ENCODE measurements around the gene MED13. TPM values are rescaled to one million over a fixed set of nuclear protein-coding genes. Genes with fewer than 3 reads are reported as not detected.

MED13 gene
- polyA plus RNA-seq, 1 of the 3 experiments (the other 2 are of a cell fraction), result 6.3 TPM

DNA sequence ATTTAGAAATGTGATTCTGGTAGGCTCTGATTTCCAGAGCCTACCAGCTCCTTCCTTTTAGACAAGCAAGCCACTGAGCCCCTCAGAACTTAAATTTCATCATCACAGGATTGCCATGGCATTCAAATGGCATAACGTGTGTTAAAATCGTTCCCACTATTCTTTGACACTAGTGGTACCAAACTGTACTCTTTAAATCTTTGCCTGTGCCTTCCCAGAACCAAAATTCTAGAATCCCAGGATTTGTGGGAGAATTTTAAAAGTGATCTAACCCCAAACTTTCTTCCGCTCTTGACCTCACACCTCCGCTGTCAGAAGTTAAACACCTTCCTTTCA lies 137.0 kb downstream of the MED13 start:
- 53% methylated on average over 4 of the region's 4 CpGs for WGBS (ENCODE audit: low lambda C conversion rate)
- no peaks in the 10 kb centered on the region for H3K9me2 ChIP-seq
- no peaks in the 10 kb centered on the region for H3K27me3 ChIP-seq (ENCODE audit: insufficient read depth)
- peaks cover 14 to 20% of the 10 kb centered on the region in 2 experiments for H3K36me3 ChIP-seq (replicated peaks in 1 of 2; ENCODE audit: control insufficient read depth in 1 of 2, insufficient read depth in 2 of 2, low read length in 1 of 2)
- no peaks in the 10 kb centered on the region for H4K20me1 ChIP-seq (ENCODE audit: insufficient read depth)
- CTCF ChIA-PET, result interaction anchor here (1.0 kb wide), 1 partner anchor 10 kb away, joined by 3 read pairs; no protein-coding TSS in a partner anchor
- no peak for TF ChIP-seq CHD2 (IDR thresholded peaks at IDR 0.05; ENCODE audit: low read length, partially characterized antibody)
- 0 out of 2 replicates have a peak, but pooled peaks have one; percentile 5 for TF ChIP-seq POLR2AphosphoS5 (IDR thresholded peaks at IDR 0.05; ENCODE audit: low read depth, low read length)
- TF ChIP-seq RXRA (IDR thresholded peaks at IDR 0.05; ENCODE audit: borderline replicate concordance, low read depth), result no peak
- peaks cover 5% of the 10 kb centered on the region for H3F3A ChIP-seq (replicated peaks; ENCODE audit: insufficient read depth)
- peaks cover 0 to 8% of the 10 kb centered on the region in 2 experiments; a peak in 2 of 4 replicates for H3K4me1 ChIP-seq (ENCODE audit: control insufficient read depth in 1 of 2, insufficient read depth in 2 of 2, low read depth in 1 of 2, low read length in 1 of 2)
- H3K79me2 ChIP-seq (ENCODE audit: insufficient read depth), result peaks cover 26% of the 10 kb centered on the region
- H3K27ac ChIP-seq (ENCODE audit: low read depth in 2 of 2, low read length in 1 of 2), result peak overlapping the region; percentile 76 to 84
- peak overlapping the region; percentile 86 for H3K4me2 ChIP-seq
- no peak for DNase-seq
- H3K9me3 ChIP-seq, result no peaks in the 10 kb centered on the region
- peak overlapping the region; percentile 80 to 82 for H3K4me3 ChIP-seq (ENCODE audit: low read depth in 2 of 2, low read length in 1 of 2)
- POLR2A ChIA-PET, result no interaction called here
- H2AFZ ChIP-seq (ENCODE audit: low read depth), result peak overlapping the region; percentile 87
- H3K9ac ChIP-seq, result peak overlapping the region; percentile 86; the same call in 1 of the 2 replicates

DNA sequence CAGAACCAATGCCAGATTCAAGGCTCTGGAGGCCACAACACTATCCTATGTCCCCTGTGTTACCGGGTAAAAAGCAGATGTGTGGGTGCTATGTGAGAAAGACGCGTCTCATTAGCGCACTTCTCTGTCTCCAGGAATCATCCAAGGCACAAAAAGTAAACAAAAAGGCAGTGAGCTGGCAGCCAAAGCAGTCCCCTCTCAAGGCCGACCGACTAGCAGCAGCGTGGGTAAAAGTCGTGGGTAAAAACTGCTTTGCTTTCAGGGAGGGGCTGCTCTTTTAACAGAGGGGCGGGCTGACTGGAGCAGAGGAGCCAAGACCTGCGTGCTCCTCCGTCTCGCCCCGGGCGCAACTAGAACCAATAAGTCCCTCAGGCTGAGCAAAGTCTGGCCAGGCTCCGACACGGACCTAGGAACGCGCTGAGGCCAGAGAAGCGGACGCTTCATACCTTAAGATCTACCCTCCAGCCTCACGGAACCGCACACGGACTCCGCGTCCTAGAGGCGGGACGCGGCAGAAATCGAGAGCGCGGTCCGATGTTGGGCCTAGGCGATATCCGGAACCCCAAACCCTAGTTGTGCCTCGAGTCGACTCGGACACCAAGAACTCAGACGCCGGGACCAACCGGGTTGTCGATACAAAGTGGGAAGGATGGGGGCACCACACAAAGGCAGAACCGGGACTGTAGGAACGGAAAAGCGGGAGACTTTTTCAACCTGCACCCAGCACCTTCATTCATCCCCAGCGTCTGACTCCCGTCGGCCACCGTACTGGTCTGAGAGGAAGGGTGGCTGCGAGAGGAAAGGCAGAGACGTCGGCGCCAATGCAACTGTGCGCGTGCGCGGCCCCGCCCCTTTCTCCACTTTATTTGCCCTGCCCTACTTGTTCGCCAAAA lies 137.6 kb downstream of the MED13 start, which contains the start of gene INTS2:
Gene INTS2, minus strand, starts transcription at position 775 of the 893 bp plus-strand sequence. CDS start 1,338 bp downstream, outside the sequence.
- DNase-seq, result peak; percentile 96
- H3K4me1 ChIP-seq (ENCODE audit: control insufficient read depth in 1 of 2, insufficient read depth in 2 of 2, low read depth in 1 of 2, low read length in 1 of 2), result peaks cover 0 to 8% of the 10 kb centered on the region in 2 experiments; a peak in 2 of 4 replicates
- H3K9ac ChIP-seq, result peak within 1 kb of the TSS; percentile 86
- peaks cover 5% of the 10 kb centered on the region for H3F3A ChIP-seq (replicated peaks; ENCODE audit: insufficient read depth)
- no peaks in the 10 kb centered on the region for H4K20me1 ChIP-seq (ENCODE audit: insufficient read depth)
- CTCF ChIA-PET, result interaction anchor here (1.0 kb wide), 1 partner anchor 10 kb away, joined by 3 read pairs; no protein-coding TSS in a partner anchor
- no peaks in the 10 kb centered on the region for H3K9me2 ChIP-seq
- POLR2A ChIA-PET, result no interaction called here
- H3K9me3 ChIP-seq, result no peaks in the 10 kb centered on the region
- H3K27me3 ChIP-seq (ENCODE audit: insufficient read depth), result no peaks in the 10 kb centered on the region
- H3K4me3 ChIP-seq (ENCODE audit: low read depth in 2 of 2, low read length in 1 of 2), result peak within 1 kb of the TSS; percentile 80 to 82
- peak within 1 kb of the TSS; percentile 76 to 84 for H3K27ac ChIP-seq (ENCODE audit: low read depth in 2 of 2, low read length in 1 of 2)
- WGBS (ENCODE audit: low lambda C conversion rate), result under 1% methylated on average over 45 of the region's 58 CpGs
- H3K36me3 ChIP-seq (replicated peaks in 1 of 2; ENCODE audit: control insufficient read depth in 1 of 2, insufficient read depth in 2 of 2, low read length in 1 of 2), result peaks cover 14 to 26% of the 10 kb centered on the region in 2 experiments
- peak within 1 kb of the TSS; percentile 87 for H2AFZ ChIP-seq (ENCODE audit: low read depth)
- H3K4me2 ChIP-seq, result peak within 1 kb of the TSS; percentile 86
- peaks cover 26% of the 10 kb centered on the region for H3K79me2 ChIP-seq (ENCODE audit: insufficient read depth)
- TF ChIP-seq MEF2A (IDR thresholded peaks at IDR 0.05; ENCODE audit: borderline replicate concordance, low read depth) (no peak), YY1 (IDR thresholded peaks at IDR 0.05; ENCODE audit: low read depth) (peak; percentile 79), GABPA (IDR thresholded peaks at IDR 0.05; ENCODE audit: low read depth) (peak; percentile 37; the same call in 1 of the 2 replicates), ELF1 (IDR thresholded peaks at IDR 0.05) (peak; percentile 62; the same call in 1 of the 2 replicates), JUND (IDR thresholded peaks at IDR 0.05) (no peak), FOXJ3 (CRISPR knock-in tag; IDR thresholded peaks at IDR 0.05) (no peak), CHD2 (IDR thresholded peaks at IDR 0.05; ENCODE audit: low read length, partially characterized antibody) (no peak), FOSL2 (IDR thresholded peaks at IDR 0.05; ENCODE audit: borderline replicate concordance, low read depth) (no peak), RAD21 (IDR thresholded peaks at IDR 0.05; ENCODE audit: low read length) (no peak), NRF1 (IDR thresholded peaks at IDR 0.05; ENCODE audit: low read depth, low read length) (peak; percentile 99), POLR2AphosphoS5 (IDR thresholded peaks at IDR 0.05; ENCODE audit: low read depth, low read length) (peak; percentile 99), TCF12 (IDR thresholded peaks at IDR 0.05) (no peak; the same call in 1 of the 2 replicates), TAF1 (IDR thresholded peaks at IDR 0.05; ENCODE audit: borderline replicate concordance, low read depth, low read length) (peak; percentile 92), SIN3A (IDR thresholded peaks at IDR 0.05; ENCODE audit: borderline replicate concordance, low read depth, low read length) (peak; percentile 45; the same call in 1 of the 2 replicates)
- TF ChIP-seq, protein P1, sequence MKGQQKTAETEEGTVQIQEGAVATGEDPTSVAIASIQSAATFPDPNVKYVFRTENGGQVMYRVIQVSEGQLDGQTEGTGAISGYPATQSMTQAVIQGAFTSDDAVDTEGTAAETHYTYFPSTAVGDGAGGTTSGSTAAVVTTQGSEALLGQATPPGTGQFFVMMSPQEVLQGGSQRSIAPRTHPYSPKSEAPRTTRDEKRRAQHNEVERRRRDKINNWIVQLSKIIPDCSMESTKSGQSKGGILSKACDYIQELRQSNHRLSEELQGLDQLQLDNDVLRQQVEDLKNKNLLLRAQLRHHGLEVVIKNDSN (IDR thresholded peaks at IDR 0.05; ENCODE audit: borderline replicate concordance, low read depth), result 0 out of 2 replicates have a peak, but pooled peaks have one; percentile 26
- TF ChIP-seq, protein P2, sequence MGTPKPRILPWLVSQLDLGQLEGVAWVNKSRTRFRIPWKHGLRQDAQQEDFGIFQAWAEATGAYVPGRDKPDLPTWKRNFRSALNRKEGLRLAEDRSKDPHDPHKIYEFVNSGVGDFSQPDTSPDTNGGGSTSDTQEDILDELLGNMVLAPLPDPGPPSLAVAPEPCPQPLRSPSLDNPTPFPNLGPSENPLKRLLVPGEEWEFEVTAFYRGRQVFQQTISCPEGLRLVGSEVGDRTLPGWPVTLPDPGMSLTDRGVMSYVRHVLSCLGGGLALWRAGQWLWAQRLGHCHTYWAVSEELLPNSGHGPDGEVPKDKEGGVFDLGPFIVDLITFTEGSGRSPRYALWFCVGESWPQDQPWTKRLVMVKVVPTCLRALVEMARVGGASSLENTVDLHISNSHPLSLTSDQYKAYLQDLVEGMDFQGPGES (IDR thresholded peaks at IDR 0.05; ENCODE audit: low read depth, low read length), result no peak
- TF ChIP-seq, protein P3, sequence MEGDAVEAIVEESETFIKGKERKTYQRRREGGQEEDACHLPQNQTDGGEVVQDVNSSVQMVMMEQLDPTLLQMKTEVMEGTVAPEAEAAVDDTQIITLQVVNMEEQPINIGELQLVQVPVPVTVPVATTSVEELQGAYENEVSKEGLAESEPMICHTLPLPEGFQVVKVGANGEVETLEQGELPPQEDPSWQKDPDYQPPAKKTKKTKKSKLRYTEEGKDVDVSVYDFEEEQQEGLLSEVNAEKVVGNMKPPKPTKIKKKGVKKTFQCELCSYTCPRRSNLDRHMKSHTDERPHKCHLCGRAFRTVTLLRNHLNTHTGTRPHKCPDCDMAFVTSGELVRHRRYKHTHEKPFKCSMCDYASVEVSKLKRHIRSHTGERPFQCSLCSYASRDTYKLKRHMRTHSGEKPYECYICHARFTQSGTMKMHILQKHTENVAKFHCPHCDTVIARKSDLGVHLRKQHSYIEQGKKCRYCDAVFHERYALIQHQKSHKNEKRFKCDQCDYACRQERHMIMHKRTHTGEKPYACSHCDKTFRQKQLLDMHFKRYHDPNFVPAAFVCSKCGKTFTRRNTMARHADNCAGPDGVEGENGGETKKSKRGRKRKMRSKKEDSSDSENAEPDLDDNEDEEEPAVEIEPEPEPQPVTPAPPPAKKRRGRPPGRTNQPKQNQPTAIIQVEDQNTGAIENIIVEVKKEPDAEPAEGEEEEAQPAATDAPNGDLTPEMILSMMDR (IDR thresholded peaks at IDR 0.05), result no peak
- TF ChIP-seq, protein P4, sequence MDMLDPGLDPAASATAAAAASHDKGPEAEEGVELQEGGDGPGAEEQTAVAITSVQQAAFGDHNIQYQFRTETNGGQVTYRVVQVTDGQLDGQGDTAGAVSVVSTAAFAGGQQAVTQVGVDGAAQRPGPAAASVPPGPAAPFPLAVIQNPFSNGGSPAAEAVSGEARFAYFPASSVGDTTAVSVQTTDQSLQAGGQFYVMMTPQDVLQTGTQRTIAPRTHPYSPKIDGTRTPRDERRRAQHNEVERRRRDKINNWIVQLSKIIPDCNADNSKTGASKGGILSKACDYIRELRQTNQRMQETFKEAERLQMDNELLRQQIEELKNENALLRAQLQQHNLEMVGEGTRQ (IDR thresholded peaks at IDR 0.05; ENCODE audit: borderline replicate concordance, low read depth, low read length), result no peak
- TF ChIP-seq, protein P5, sequence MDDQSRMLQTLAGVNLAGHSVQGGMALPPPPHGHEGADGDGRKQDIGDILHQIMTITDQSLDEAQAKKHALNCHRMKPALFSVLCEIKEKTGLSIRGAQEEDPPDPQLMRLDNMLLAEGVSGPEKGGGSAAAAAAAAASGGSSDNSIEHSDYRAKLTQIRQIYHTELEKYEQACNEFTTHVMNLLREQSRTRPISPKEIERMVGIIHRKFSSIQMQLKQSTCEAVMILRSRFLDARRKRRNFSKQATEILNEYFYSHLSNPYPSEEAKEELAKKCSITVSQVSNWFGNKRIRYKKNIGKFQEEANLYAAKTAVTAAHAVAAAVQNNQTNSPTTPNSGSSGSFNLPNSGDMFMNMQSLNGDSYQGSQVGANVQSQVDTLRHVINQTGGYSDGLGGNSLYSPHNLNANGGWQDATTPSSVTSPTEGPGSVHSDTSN (IDR thresholded peaks at IDR 0.05), result no peak

Data from SK-N-SH (cell line).